ENCODE results near the gene DOC2B.

- TF ChIP-seq CTCF (IDR thresholded peaks at IDR 0.05) = no peak
- no peak for TF ChIP-seq EP300 (IDR thresholded peaks at IDR 0.05)
- no peak for TF ChIP-seq POLR2A (IDR thresholded peaks at IDR 0.05; ENCODE audit: low read depth)
Measured at GRCh38 chr17:227078-227945, 45.9 kb upstream of the DOC2B start.

Data from esophagus muscularis mucosa (tissue), 4 donors.